Astrocyte (in vitro differentiated cells and primary cell): ENCODE results near the gene CPHXL. TPM values are rescaled to one million over a fixed set of nuclear protein-coding genes. Genes with fewer than 3 reads are reported as not detected.

Experiments used
- DNase-seq: peaks from one replicate; pipeline ENCODE4 v3.0.0-alpha.2; 2010; ENCODE audit warnings: low read depth
- FAIRE-seq: peaks from 2 replicates; lab custom pipeline; 2011; peaks lifted over from hg19 to GRCh38; lab: Jason Lieb, UNC
- H2AFZ ChIP-seq: 2 replicates; pipeline ENCODE4 v1.6.0; 2012; ENCODE audit warnings: low read depth, low read length, inconsistent platforms
- H3K27ac ChIP-seq: 2 replicates; pipeline ENCODE4 v1.5.1; 2011; ENCODE audit warnings: low read depth, low read length, inconsistent platforms
- H3K27me3 ChIP-seq: 2 replicates; pipeline ENCODE4 v1.6.0; 2011; ENCODE audit warnings: low read length, inconsistent platforms; ENCODE audit not compliant: insufficient read depth
- H3K36me3 ChIP-seq: 2 replicates; pipeline ENCODE4 v1.5.1; 2011; ENCODE audit warnings: low read length, inconsistent platforms; ENCODE audit not compliant: insufficient read depth
- H3K4me1 ChIP-seq: 2 replicates; pipeline ENCODE4 v1.5.1; 2011; ENCODE audit warnings: low read length, inconsistent platforms; ENCODE audit not compliant: insufficient read depth
- H3K4me2 ChIP-seq: 2 replicates; pipeline ENCODE4 v1.6.0; 2012; ENCODE audit warnings: low read length, inconsistent platforms
- H3K4me3 ChIP-seq: 2 replicates; pipeline ENCODE4 v1.5.1; 2011; ENCODE audit warnings: low read depth, mild to moderate bottlenecking, low read length, inconsistent platforms; ENCODE audit not compliant: insufficient read depth
- H3K79me2 ChIP-seq: 2 replicates; pipeline ENCODE4 v1.6.0; 2012; ENCODE audit warnings: mild to moderate bottlenecking, low read length, inconsistent platforms; ENCODE audit not compliant: insufficient read depth
- H3K9ac ChIP-seq: 2 replicates; pipeline ENCODE4 v1.6.0; 2012; ENCODE audit warnings: mild to moderate bottlenecking, low read length, inconsistent platforms
- H3K9me3 ChIP-seq: 2 replicates; pipeline ENCODE4 v1.5.1; 2012; ENCODE audit warnings: low read depth, mild to moderate bottlenecking, low read length, inconsistent platforms; ENCODE audit not compliant: insufficient read depth
- H4K20me1 ChIP-seq: 2 replicates; pipeline ENCODE4 v1.6.0; 2012; ENCODE audit warnings: low read length, inconsistent platforms; ENCODE audit not compliant: insufficient read depth
- H3K27ac Mint-ChIP-seq: one replicate; pipeline ENCODE4 v1.8.0; 2021; ENCODE audit warnings: mild to moderate bottlenecking, mixed read lengths; ENCODE audit not compliant: unreplicated experiment
- H3K27me3 Mint-ChIP-seq: one replicate; pipeline ENCODE4 v1.8.0; 2021; ENCODE audit warnings: low read depth, mixed read lengths; ENCODE audit not compliant: unreplicated experiment
- H3K36me3 Mint-ChIP-seq: one replicate; pipeline ENCODE4 v1.8.0; 2021; ENCODE audit warnings: low read depth, mixed read lengths; ENCODE audit not compliant: unreplicated experiment
- H3K4me1 Mint-ChIP-seq: one replicate; pipeline ENCODE4 v1.8.0; 2021; ENCODE audit warnings: low read depth, mixed read lengths; ENCODE audit not compliant: unreplicated experiment
- H3K4me3 Mint-ChIP-seq: one replicate; pipeline ENCODE4 v1.8.0; 2021; ENCODE audit warnings: mild to moderate bottlenecking, moderate library complexity, mixed read lengths; ENCODE audit not compliant: unreplicated experiment
- H3K9me3 Mint-ChIP-seq: one replicate; pipeline ENCODE4 v1.8.0; 2021; ENCODE audit warnings: mild to moderate bottlenecking, mixed read lengths; ENCODE audit not compliant: unreplicated experiment
- CTCF ChIP-seq: IDR thresholded peaks from 2 replicates; pipeline ENCODE4 v1.5.1; 2011; ENCODE audit warnings: low read depth, mild to moderate bottlenecking, inconsistent platforms, low read length, moderate library complexity; ENCODE audit not compliant: insufficient read depth
- EZH2 ChIP-seq: IDR thresholded peaks from 2 replicates; pipeline ENCODE4 v1.6.1; 2012; ENCODE audit warnings: mild to moderate bottlenecking, low read length, inconsistent platforms; ENCODE audit not compliant: insufficient read depth
- total RNA-seq: library from RNA; stranded (reverse); gene quantifications from 2 replicates; pipeline ENCODE4 v1.2.1, GENCODE V29; 2021

Gene CPHXL
- total RNA-seq, 1 donor from 2014 or later = not detected

GRCh38 chr16:75764154-75764768 lies 38.0 kb upstream of the CPHXL start:
- DNase-seq = peak; percentile 47
- no peaks in the 10 kb centered on the region for H3K36me3 Mint-ChIP-seq
- FAIRE-seq = no peak
- H3K4me3 Mint-ChIP-seq = no peak overlapping the region
- no peak overlapping the region for H3K27ac Mint-ChIP-seq
- Histone ChIP-seq H3K9me3 (no peaks in the 10 kb centered on the region), H3K9ac (no peak overlapping the region), H3K4me2 (no peak overlapping the region), H3K27ac (no peak overlapping the region), H3K27me3 (no peaks in the 10 kb centered on the region), H3K4me1 (no peaks in the 10 kb centered on the region), H3K36me3 (no peaks in the 10 kb centered on the region), H2AFZ (no peak overlapping the region), H3K4me3 (no peak overlapping the region), H3K79me2 (no peaks in the 10 kb centered on the region), H4K20me1 (no peaks in the 10 kb centered on the region)
- H3K27me3 Mint-ChIP-seq = peaks cover 2% of the 10 kb centered on the region
- H3K4me1 Mint-ChIP-seq = no peaks in the 10 kb centered on the region
- peaks cover 1% of the 10 kb centered on the region for H3K9me3 Mint-ChIP-seq
- TF ChIP-seq CTCF (peak; percentile 83), EZH2 (no peak)

GRCh38 chr16:75763204-75763603 lies 36.9 kb upstream of the CPHXL start:
- Histone ChIP-seq H3K9me3 (no peaks in the 10 kb centered on the region), H3K4me1 (no peaks in the 10 kb centered on the region), H3K79me2 (no peaks in the 10 kb centered on the region), H3K27ac (no peak overlapping the region), H3K9ac (no peak overlapping the region), H3K27me3 (no peaks in the 10 kb centered on the region), H3K4me3 (no peak overlapping the region), H4K20me1 (no peaks in the 10 kb centered on the region), H3K4me2 (no peak overlapping the region), H3K36me3 (no peaks in the 10 kb centered on the region), H2AFZ (no peak overlapping the region)
- Mint-ChIP-seq H3K4me3 (no peak overlapping the region), H3K9me3 (peaks cover 3% of the 10 kb centered on the region), H3K36me3 (no peaks in the 10 kb centered on the region), H3K27me3 (peaks cover 3% of the 10 kb centered on the region), H3K27ac (no peak overlapping the region), H3K4me1 (peaks cover 2% of the 10 kb centered on the region)
- TF ChIP-seq EZH2 (no peak), CTCF (no peak)
- FAIRE-seq = no peak
- DNase-seq = no peak

GRCh38 chr16:75762746-75763145 lies 36.5 kb upstream of the CPHXL start:
- Histone ChIP-seq H3K9ac (no peak overlapping the region), H4K20me1 (no peaks in the 10 kb centered on the region), H3K79me2 (no peaks in the 10 kb centered on the region), H3K9me3 (no peaks in the 10 kb centered on the region), H3K4me1 (no peaks in the 10 kb centered on the region), H3K36me3 (no peaks in the 10 kb centered on the region), H3K4me2 (no peak overlapping the region), H3K4me3 (no peak overlapping the region), H3K27ac (no peak overlapping the region), H3K27me3 (no peaks in the 10 kb centered on the region), H2AFZ (no peak overlapping the region)
- H3K27ac Mint-ChIP-seq = no peak overlapping the region
- no peaks in the 10 kb centered on the region for H3K36me3 Mint-ChIP-seq
- H3K27me3 Mint-ChIP-seq = peaks cover 5% of the 10 kb centered on the region
- DNase-seq (no peak), FAIRE-seq (no peak)
- peaks cover 3% of the 10 kb centered on the region for H3K4me1 Mint-ChIP-seq
- TF ChIP-seq EZH2 (no peak), CTCF (no peak)
- H3K9me3 Mint-ChIP-seq = peaks cover 4% of the 10 kb centered on the region
- H3K4me3 Mint-ChIP-seq = no peak overlapping the region
